ENCODE measurements around the gene RASL11A.

Gene RASL11A

DNA sequence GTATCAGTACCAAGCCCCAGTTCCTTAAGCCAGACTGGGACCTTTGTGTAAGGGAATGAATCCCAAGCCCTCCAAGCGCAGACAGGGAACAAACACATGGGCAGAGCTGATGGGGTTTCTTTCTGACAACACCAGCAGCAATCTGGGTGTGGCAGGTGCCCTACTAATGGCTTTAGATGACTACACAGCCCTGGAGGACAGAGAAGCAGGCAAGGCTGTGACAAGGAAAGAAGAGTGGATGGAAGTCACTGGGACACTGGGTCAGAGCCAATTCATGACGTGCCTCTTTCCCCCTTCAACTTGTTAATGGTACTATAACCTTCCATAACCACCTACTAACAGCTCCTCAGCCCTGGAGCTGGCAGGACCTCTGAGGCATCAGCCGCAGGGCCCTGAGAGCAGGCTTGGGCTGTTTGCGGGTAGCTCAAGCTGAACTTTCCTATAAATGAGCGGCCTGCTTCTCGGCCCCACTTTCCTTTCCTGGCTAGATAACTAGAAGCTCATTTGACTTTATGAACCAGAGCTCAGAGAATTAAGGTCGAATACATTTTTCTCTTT lies 38.9 kb downstream of the RASL11A start:
- POLR2A ChIA-PET = no interaction called here
- no peak overlapping the region for H3K4me3 ChIP-seq (ENCODE audit: low read depth, low read length)
- DNase-seq (ENCODE audit: low read depth, low spot score) = no peak
- TF ChIP-seq, protein P1, sequence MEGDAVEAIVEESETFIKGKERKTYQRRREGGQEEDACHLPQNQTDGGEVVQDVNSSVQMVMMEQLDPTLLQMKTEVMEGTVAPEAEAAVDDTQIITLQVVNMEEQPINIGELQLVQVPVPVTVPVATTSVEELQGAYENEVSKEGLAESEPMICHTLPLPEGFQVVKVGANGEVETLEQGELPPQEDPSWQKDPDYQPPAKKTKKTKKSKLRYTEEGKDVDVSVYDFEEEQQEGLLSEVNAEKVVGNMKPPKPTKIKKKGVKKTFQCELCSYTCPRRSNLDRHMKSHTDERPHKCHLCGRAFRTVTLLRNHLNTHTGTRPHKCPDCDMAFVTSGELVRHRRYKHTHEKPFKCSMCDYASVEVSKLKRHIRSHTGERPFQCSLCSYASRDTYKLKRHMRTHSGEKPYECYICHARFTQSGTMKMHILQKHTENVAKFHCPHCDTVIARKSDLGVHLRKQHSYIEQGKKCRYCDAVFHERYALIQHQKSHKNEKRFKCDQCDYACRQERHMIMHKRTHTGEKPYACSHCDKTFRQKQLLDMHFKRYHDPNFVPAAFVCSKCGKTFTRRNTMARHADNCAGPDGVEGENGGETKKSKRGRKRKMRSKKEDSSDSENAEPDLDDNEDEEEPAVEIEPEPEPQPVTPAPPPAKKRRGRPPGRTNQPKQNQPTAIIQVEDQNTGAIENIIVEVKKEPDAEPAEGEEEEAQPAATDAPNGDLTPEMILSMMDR (IDR thresholded peaks at IDR 0.05; ENCODE audit: insufficient read depth, low read length, missing control alignments) = no peak
- CTCF ChIA-PET = interaction anchor here (1.0 kb wide), 1 partner anchor 29 kb away, joined by 4 read pairs; no protein-coding TSS in a partner anchor

DNA sequence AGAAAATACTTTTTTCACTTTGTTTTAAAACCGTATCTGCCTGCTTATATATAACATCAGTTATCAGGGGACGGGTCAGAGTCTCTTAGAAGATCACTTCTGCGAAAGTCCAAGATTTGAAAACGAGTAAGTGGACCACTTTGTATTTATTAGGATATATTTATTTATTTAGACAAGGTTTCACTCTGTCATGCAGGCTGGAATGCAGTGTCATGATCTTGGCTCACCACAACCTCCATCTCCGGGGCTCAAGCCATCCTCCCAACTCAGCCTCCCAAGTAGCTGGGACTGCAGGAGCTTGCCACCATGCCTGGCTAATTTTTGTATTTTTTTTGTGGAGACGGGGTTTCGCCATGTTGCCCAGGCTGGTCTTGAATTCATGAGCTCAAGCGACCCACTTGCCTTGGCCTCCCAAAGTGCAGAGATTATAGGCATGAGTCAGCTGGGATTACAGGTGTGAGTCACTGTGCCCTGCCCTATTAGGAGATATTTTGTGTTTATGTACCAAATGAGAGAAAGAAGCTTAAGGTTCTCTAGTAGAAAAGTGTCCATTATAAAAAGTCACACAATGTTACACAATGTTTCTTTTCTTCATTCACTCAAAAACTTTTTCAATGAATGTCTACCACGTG lies 39.5 kb downstream of the RASL11A start:
- DNase-seq (ENCODE audit: low read depth, low spot score) = no peak
- H3K4me3 ChIP-seq (ENCODE audit: low read depth, low read length) = no peak overlapping the region
- ChIA-PET POLR2A (no interaction called here), CTCF (interaction anchor here (1.0 to 1.2 kb wide), 2 partner anchors 29 to 674 kb away, joined by 3 to 4 read pairs; no protein-coding TSS in a partner anchor)
- TF ChIP-seq, protein P1 (IDR thresholded peaks at IDR 0.05; ENCODE audit: insufficient read depth, low read length, missing control alignments) = no peak

DNA sequence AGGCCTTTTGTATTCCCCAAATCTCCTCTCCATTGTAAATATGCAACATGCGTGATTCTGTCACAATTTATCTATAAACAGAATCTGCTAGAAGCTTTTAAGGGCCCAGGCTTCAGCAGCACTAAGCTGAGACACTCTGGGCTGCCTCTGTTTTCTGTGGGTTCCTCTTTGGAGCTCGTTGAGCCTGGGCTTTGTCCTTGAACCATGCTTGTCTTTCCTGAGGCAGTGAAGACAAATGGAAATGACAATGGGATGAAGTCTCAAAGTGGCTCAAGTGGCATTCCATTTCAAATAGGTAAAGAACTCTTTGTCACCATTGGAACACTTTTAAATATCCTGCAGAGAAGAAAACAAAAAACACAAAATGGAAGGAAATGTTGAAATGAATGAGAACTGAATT lies 40.3 kb downstream of the RASL11A start:
- CTCF ChIA-PET = interaction anchor here (1.2 kb wide), 1 partner anchor 673 kb away, joined by 3 read pairs; no protein-coding TSS in a partner anchor
- no peak overlapping the region for H3K4me3 ChIP-seq (ENCODE audit: low read depth, low read length)
- DNase-seq (ENCODE audit: low read depth, low spot score) = no peak
- POLR2A ChIA-PET = no interaction called here
- TF ChIP-seq, protein P1 (IDR thresholded peaks at IDR 0.05; ENCODE audit: insufficient read depth, low read length, missing control alignments) = no peak

DNA sequence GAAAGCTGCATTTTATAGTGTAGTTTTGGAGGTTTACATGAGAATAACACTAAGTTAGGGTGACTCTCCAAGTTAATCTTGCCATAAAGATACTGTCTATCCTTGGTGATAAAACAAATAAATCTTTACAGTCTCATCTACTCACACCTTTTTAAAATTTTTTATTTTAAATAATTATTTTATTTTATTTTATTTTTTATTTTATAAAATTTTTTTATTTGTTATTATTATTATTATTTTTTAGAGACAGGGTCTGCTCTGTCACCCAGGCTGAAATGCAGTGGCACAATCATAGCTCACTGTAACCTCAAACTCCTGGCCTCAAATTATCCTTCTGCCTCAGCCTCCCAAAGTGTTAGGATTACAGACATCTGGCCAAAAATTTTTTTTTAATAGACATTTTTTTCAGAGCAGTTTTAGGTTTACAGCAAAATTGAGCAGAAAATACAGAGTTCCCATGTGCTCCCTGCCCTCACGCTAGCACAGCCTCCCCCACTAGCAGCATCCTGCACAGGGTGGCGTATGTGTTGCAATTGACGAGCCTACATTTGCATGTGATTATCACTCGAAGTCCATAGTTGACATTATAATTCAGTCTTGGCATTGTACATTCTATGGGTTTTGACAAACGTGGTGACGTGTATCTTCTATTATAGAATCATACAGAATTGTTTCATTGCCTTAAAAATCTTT lies 41.0 kb downstream of the RASL11A start:
- POLR2A ChIA-PET = no interaction called here
- DNase-seq (ENCODE audit: low read depth, low spot score) = no peak
- CTCF ChIA-PET = interaction anchor here (0.7 to 1.2 kb wide), 2 partner anchors 19 to 672 kb away, joined by 3 read pairs; no protein-coding TSS in a partner anchor

DNA sequence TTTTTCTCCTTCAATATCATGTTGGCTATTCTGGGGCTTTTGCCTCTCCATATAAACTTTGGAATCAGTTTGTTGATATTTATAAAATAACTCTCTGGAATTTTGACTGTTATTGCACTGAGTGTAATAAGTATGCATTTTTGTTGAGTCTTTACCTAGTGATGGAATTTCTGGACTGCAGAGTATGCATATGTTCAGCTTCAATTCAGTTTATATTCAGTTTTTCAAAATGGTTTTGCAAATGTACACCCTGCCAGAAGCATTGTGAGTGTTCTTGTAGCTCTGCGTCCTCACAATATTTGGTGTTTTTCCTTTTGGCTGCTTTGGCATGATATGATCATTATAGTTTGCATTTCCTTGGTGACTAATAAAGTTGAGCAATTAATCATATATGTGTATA lies 43.1 kb downstream of the RASL11A start:
- no peak overlapping the region for H3K4me3 ChIP-seq (ENCODE audit: low read depth, low read length)
- CTCF ChIA-PET = interaction anchor here (1.0 kb wide), 1 partner anchor 12 kb away, joined by 4 read pairs; no protein-coding TSS in a partner anchor
- POLR2A ChIA-PET = no interaction called here
- TF ChIP-seq, protein P1 (IDR thresholded peaks at IDR 0.05; ENCODE audit: insufficient read depth, low read length, missing control alignments) = no peak
- no peak for DNase-seq (ENCODE audit: low read depth, low spot score)

More for the DNA sequence above, 41.0 kb downstream of the RASL11A start:
- TF ChIP-seq, protein P1 (IDR thresholded peaks at IDR 0.05; ENCODE audit: insufficient read depth, low read length, missing control alignments) = no peak
- H3K4me3 ChIP-seq (ENCODE audit: low read depth, low read length) = no peak overlapping the region

DNA sequence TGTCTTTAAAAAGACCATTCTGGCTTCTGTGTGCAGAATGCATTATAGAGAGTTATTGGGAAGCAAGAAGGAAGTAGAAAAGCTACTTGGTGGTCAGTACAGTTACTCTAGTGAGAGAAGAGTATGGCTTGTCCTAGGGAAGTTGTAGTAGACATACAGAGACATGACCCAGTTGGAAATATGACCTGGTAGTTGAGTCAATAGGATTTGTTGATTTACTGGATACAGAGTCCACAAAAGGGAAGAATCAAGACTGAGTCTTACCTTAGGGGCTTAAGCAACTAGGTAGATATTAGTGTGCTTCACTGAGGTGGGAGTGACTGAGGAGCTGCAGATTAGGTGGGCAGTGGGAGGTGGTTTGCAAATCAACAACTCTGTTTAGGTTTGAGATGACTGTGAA lies 48.8 kb downstream of the RASL11A start:
- CTCF ChIA-PET = no interaction called here
- TF ChIP-seq, protein P1 (IDR thresholded peaks at IDR 0.05; ENCODE audit: insufficient read depth, low read length, missing control alignments) = no peak

More for the DNA sequence above, 48.8 kb downstream of the RASL11A start:
- H3K4me3 ChIP-seq (ENCODE audit: low read depth, low read length) = no peak overlapping the region
- POLR2A ChIA-PET = no interaction called here
- no peak for DNase-seq (ENCODE audit: low read depth, low spot score)
